DMS153 (cell line): ENCODE results near the gene HEMGN.
A peak's percentile ranks its signal among the peaks of the same experiment; 100 is the strongest.
"Not testable (repeated sequence)": the region's sequence is repeated elsewhere in the genome, so short reads cannot be mapped to it uniquely, and the experiment has no call there.

ENCODE experiments used
- DNase-seq: peaks from one replicate; lab custom pipeline; 2025; lab: John Stamatoyannopoulos, UW

HEMGN gene

GRCh38 chr9:97938081-97938644 lies at the start of gene HEMGN:
Gene HEMGN, minus strand, starts transcription at chr9:97938172. Its CDS starts 36 bp downstream, at chr9:97938136.
- no peak for DNase-seq

GRCh38 chr9:97987487-97987886 lies 49.5 kb upstream of the HEMGN start:
- no peak for DNase-seq

GRCh38 chr9:97985058-97985861 lies 47.3 kb upstream of the HEMGN start:
- no peak for DNase-seq

GRCh38 chr9:97984188-97985057 lies 46.5 kb upstream of the HEMGN start:
- peak; percentile 39 for DNase-seq

GRCh38 chr9:97983589-97984187 lies 45.7 kb upstream of the HEMGN start:
- no peak for DNase-seq

GRCh38 chr9:97982683-97983588 lies 45.0 kb upstream of the HEMGN start, which contains the start of gene ANP32B:
Gene ANP32B, plus strand, starts transcription at chr9:97983341. Its CDS starts 215 bp downstream, at chr9:97983556.
- DNase-seq: peak; percentile 71

GRCh38 chr9:97981846-97982682 lies 44.1 kb upstream of the HEMGN start:
- no peak for DNase-seq

GRCh38 chr9:97980918-97981845 lies 43.2 kb upstream of the HEMGN start:
- DNase-seq: no peak

GRCh38 chr9:97980479-97980803 lies 42.5 kb upstream of the HEMGN start:
- DNase-seq: no peak

GRCh38 chr9:97979788-97980478 lies 42.0 kb upstream of the HEMGN start:
- no peak for DNase-seq

- DNase-seq: no peak
Measured at GRCh38 chr9:97978371-97979130, 40.6 kb upstream of the HEMGN start.

- not testable (repeated sequence) for DNase-seq
Measured at GRCh38 chr9:97976633-97977032, 38.7 kb upstream of the HEMGN start.

GRCh38 chr9:97975376-97975775 lies 37.4 kb upstream of the HEMGN start:
- DNase-seq: no peak

GRCh38 chr9:97972753-97973152 lies 34.8 kb upstream of the HEMGN start:
- no peak for DNase-seq

- DNase-seq: no peak
Measured at GRCh38 chr9:97970165-97970564, 32.2 kb upstream of the HEMGN start.

GRCh38 chr9:97969014-97969413 lies 31.0 kb upstream of the HEMGN start:
- DNase-seq: no peak

- DNase-seq: no peak
Measured at GRCh38 chr9:97966493-97966892, 28.5 kb upstream of the HEMGN start.

- no peak for DNase-seq
Measured at GRCh38 chr9:97964901-97965300, 26.9 kb upstream of the HEMGN start.
